Stimulated activated naive CD8-positive, alpha-beta T cell treated with anti-CD3 and anti-CD28 coated beads, Interleukin-15, Interleukin-2, amounts not matched to agents 100 U/mL and 50 U/mL, for 24 hours (primary cell): ENCODE measurements around the gene SERPINB7.

Source experiments
- ATAC-seq: fragments of 150-1000 bp; cut with Tn5 transposase; one replicate; pipeline ENCODE4 v1.10.0; 2021
- DNase-seq: peaks from one replicate; pipeline ENCODE4 v3.0.0; 2021

Gene SERPINB7

GRCh38 chr18:63848159-63848558 lies 72.9 kb downstream of the SERPINB7 start:
- DNase-seq (no peak), ATAC-seq (no peak)

GRCh38 chr18:63850020-63850419 lies 74.8 kb downstream of the SERPINB7 start:
- no peak for DNase-seq

GRCh38 chr18:63850636-63851035 lies 75.4 kb downstream of the SERPINB7 start:
- ATAC-seq (no peak), DNase-seq (no peak)

More at GRCh38 chr18:63850020-63850419, 74.8 kb downstream of the SERPINB7 start:
- ATAC-seq: peak; percentile 36
